Activated gamma-delta T cell treated with Interleukin-2 at 50 U/mL for 16 hours (primary cell): ENCODE results near the gene COL21A1.

Source experiments
- DNase-seq: peaks from one replicate; pipeline ENCODE4 v3.0.0-alpha.2; 2020

Gene COL21A1

GRCh38 chr6:56173228-56173627 lies 74.2 kb downstream of the COL21A1 start:
- DNase-seq, result no peak

DNA sequence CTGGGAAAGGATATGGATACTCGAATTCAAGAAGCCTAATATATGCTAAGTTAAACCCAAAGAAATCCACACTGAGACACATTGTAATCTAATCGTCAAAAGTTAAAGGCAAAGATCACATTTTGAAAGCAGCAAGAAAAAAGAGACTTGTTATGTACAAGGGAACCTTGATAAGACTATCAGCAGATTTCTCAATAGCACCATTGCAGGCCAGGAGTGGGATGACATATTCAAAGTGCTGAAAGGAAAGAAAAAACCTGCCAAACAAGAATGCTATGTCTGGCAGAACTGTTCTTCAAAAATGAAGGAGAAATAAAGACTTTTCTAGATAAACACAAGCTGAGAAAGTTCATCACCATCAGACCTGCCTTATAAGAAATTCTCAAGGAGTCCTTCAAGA lies 75.2 kb downstream of the COL21A1 start:
- no peak for DNase-seq

DNA sequence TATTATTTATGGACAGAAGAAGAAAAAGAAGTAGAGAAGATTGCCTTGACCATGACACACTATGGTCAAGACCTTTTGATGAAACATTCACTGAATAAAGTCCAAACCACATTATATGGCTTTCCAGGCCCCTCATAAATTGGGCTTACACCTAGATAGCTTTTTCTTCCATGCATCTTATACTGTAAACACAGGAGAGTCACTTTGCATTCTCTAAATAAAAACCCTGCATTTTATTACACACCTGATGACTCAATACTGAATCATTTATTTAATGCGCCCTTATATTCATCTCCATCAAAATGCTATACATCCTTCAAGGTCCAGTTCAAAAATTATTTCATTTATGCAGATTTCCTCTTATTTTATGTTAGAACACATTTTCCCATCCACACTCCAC lies 78.0 kb downstream of the COL21A1 start:
- no peak for DNase-seq

DNA sequence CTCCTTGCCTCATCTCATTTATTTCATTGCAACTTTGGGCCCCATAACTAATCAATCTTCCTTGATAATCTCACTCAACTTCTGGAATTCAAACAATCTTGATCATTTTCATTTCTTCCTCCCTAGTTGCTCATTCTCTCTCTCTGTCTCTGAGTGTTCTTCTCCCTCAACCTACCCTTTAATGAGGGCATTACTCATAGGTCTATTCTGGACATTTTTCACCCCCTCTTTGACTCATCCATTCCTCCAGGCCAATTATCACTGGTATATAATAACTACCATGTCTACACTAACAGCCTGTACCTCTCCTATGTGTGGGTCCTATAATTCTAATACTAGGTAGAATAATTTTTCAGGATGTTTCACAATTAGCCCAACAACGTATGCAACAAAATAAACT lies 78.8 kb downstream of the COL21A1 start:
- DNase-seq, result no peak

DNA sequence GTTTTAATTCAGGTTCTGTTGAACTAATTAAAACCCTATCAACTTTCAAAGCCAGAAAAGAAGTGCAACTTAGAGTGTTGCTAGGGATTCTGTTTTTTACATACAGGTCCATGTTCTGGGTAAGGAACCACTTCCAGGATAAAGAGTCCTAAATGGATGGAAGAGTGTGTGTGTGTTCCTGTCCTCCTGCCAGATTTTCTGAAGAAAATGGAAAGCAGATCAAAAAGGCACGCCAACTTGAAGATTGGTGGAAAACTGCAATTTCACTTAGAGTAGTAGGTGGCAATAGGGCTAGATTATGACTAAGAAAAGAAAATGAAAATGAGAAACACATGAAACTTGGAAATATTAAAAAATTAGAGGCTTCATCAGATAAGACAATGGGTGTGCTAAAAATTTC lies 85.3 kb downstream of the COL21A1 start:
- no peak for DNase-seq

DNA sequence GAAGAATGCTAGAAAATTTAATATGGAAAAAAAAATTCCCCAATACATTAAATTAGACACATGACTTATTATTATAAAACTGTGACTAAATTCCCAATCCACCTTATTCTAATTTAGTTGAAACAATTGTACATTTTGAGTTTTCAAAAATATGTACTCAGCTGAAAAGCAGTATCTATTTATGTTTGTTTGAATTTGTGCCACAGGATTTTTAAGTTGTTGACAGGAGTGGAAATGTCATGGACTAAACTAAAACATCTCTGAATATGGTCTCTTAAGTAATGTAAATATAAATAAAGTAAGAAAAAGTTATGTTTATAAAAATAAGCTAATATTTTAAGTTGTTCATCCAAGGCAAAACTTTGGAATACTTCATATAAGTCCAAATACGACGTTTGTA lies 86.9 kb downstream of the COL21A1 start:
- DNase-seq, result no peak

GRCh38 chr6:56158571-56158970 lies 88.8 kb downstream of the COL21A1 start:
- DNase-seq, result no peak

DNA sequence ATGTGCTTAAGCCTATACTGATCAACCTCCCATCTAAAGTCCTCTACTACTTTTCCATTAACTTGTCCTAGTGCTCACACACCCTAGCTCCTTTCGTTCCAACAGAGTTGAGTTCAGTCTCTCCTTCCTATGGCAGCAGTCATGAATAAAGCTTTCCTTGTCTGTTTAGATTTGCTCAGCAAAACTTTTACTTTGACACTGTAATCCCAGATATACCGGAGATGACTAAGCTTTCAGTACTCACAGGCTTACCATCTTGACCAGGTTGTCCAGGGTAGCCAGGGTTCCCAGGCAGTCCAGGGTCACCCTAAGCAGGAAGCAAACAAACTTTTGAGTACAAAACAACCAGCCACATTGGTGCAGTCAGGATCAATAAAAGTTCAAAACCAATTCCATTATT lies 90.7 kb downstream of the COL21A1 start:
- DNase-seq, result no peak

DNA sequence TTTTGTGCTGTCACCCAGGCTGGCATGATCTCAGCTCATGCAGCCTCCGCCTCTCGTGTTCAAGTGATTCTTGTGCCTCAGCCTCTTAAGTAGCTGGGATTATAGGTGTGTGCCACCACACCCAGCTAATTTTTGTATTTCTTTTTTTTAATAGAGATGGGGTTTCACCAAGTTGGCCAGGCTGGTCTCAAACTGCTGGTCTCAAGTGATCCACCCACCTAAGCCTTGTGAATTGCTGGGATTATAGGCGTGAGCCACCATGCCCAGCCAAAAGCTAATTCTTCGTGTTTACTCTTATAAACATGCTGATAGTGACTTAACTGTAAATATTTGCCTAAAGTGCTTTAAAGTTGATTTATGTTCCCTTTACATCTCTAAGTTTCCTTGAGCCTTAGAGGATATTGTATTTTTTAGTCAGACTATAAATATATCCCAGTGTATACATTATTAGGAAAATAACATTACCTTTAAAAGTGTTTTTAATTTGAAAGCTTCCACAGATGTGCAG lies 91.7 kb downstream of the COL21A1 start:
- no peak for DNase-seq

DNA sequence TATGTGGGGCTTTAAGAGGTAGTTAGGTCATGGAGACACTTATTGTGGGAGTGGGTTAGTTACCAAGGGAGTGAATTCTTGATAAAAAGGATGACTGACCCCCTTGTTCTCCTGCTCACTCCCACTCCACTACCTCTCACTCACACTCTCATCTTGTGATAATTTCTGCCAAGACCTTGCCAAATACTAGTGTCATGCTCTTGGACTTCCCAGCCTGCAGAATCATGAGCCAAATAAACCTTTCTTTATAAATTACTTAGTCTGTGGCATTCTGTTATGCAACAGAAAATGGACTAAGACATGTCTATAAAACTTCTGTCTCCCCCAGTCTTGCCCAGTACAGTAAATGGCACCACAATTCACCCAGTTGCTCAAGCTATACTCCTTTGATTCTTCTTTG lies 93.3 kb downstream of the COL21A1 start:
- no peak for DNase-seq

GRCh38 chr6:56152611-56153010 lies 94.8 kb downstream of the COL21A1 start:
- DNase-seq, result no peak

DNA sequence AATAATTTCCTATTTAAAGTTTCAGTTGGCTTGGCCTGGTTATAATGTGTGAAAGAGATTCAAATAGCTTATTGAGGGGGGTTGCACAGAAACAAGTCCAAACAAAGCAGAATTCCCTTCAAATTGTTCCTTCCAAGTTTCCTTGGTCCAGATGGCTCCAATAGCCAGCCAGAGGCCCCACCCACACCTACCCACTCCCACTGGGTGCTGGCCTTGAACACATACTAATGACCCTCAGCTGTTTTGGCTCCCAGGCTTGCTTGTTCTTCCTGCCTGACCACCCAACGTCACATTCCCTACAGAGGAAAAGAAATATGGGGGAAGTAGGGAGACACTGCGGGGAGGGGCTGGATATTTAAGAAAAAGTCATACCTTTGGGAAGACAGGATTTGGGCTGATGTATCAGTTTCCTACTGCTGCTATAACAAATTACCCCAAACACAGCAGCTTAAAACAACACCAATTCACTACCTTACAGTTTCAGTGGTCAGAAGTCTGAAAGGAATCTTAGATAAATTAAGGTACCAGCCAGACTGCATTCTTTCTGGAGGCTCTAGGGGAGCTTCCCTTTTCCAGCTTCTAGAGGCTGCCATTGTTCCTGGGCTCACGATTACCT lies 95.7 kb downstream of the COL21A1 start:
- DNase-seq, result no peak

- no peak for DNase-seq
Observed at GRCh38 chr6:56148488-56149186, 98.7 kb downstream of the COL21A1 start.

DNA sequence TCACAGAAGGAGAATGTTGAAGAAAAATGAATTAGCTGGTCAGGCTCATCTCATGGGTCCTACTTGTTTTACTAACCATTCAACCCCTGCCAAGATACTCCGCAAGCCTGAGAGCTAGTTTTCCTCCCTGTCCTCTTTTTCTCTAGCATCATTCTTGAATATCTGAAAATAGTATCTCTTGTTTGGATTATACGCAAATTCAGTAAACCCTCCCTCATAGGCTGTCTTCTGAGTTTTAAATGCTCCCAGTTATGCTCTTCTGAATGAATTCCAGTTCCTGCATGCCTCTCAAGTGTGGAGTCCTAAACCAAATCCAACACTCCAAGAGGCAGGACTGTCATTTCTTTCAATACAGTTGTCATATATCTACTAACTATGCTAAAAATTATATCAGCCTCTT lies 99.6 kb downstream of the COL21A1 start:
- no peak for DNase-seq

GRCh38 chr6:56146086-56146485 lies 101.3 kb downstream of the COL21A1 start:
- no peak for DNase-seq

GRCh38 chr6:56145616-56146015 lies 101.8 kb downstream of the COL21A1 start:
- no peak for DNase-seq

DNA sequence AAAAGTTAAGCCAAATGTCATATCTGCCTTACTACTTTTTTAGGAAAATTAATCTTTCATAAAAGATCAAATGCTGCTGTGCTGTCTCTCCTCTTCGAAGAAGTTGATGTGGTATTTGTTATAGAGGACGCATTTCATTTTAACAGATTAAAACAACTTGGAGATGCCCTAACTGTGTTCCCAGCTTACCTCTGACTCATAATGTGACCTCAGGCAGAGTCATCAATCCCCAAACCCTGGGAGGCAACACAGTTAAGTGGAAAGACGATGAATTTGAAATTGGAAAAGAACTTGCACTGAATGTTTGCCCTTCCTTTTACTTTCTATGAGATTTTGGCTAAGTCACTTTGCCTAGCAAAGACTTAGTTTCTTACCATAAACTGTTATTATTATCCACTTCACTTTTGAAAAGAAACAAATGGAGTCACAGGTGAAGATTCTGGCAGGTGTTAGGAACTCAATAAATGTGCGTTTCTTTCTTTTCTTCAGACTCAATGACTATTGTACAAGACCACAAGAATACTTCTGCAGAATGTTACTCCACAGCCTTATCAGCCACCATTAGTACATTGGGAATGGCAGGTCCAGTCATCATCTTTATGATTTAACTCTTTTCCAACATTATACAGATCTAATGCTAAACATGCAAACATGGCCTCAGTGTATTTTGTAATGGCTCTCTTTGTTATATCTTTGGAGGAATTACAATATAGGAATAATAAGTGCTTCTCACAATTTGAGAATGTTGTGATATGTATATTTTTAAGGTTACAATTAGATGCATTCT lies 102.6 kb downstream of the COL21A1 start:
- DNase-seq, result no peak

DNA sequence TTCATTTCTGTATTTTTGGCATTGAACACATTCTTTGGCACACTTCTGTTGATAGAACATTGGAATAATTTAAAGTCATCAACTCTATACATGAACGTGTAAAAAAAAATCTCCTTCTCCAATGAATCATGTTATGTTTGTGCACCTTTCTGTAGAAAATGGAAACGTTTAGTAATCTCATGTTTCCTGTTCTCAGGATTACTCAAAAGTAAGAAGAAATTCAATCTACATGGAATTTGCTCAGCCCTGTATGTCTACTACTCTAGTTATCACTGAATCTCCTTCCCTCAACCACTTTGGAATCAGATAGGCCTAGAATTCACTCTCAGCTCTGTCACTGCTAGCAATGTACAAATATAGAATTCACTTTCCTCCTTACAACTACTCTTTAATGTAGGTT lies 103.6 kb downstream of the COL21A1 start:
- DNase-seq, result no peak

DNA sequence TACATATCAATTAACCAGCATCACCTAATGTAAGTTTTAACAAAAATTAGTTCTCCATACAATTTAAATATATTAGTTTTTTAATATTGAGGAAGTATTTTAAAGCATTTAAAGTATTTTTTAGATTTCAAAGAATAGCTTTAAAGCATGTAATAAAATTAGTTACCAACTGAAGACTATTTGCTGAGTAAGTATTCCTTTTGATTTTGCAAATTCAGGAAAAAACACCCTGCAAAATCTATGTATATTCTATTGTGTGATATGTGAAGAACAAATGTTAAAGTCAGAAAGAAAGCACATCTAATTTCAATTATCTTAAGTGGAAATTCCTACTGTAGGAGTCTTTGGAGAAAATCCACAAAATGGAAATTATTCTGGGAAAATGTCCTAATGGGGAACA lies 107.3 kb downstream of the COL21A1 start:
- no peak for DNase-seq

GRCh38 chr6:56115715-56116114 lies 131.7 kb downstream of the COL21A1 start:
- no peak for DNase-seq

DNA sequence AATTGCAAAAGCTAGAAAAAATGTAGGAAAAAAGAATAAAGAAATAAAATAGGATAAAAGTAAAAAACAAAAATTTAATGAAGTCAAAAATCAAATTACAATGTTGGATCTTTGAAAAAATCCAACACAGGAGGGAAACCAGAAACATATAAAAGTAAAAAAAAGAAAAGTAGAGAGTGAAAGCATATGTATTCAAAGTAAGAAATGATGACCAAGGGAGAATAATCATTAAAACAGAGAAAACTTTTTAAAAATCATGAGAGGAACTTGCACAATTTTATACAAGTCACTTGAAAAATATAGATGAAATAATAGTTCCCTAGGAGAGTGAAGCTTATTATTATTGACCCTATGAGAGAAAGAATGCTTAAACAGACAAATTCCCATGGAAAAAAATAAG lies 138.2 kb downstream of the COL21A1 start:
- DNase-seq, result no peak

GRCh38 chr6:56106231-56106630 lies 141.1 kb downstream of the COL21A1 start:
- no peak for DNase-seq

GRCh38 chr6:56104591-56104990 lies 142.8 kb downstream of the COL21A1 start:
- DNase-seq, result no peak

- no peak for DNase-seq
Observed at GRCh38 chr6:56102216-56102615, 145.2 kb downstream of the COL21A1 start.
